Ishikawa (cell line): Measurements from ENCODE around the gene LPP.

ENCODE experiments used
- CREB1 ChIP-seq: IDR thresholded peaks from 2 replicates; pipeline ENCODE4 v1.6.1; 2012; ENCODE audit warnings: low read depth
- EGR1 ChIP-seq: IDR thresholded peaks from 2 replicates; pipeline ENCODE4 v1.6.1; 2012
- EP300 ChIP-seq: IDR thresholded peaks from 2 replicates; pipeline ENCODE4 v1.6.1; 2012; ENCODE audit warnings: borderline replicate concordance
- FOXM1 ChIP-seq: IDR thresholded peaks from 2 replicates; pipeline ENCODE4 v1.6.1; 2012; ENCODE audit warnings: low read depth, borderline replicate concordance
- RAD21 ChIP-seq: IDR thresholded peaks from 2 replicates; pipeline ENCODE4 v1.6.1; 2012; ENCODE audit warnings: low read depth
- TAF1 ChIP-seq: IDR thresholded peaks from 2 replicates; pipeline ENCODE4 v1.6.1; 2012; ENCODE audit warnings: low read depth, mild to moderate bottlenecking
- TCF12 ChIP-seq: IDR thresholded peaks from 2 replicates; pipeline ENCODE4 v1.6.1; 2012; ENCODE audit warnings: low read depth
- TEAD4 ChIP-seq: IDR thresholded peaks from 2 replicates; pipeline ENCODE4 v1.6.1; 2012
- TF ChIP-seq, protein P1 (sequence below): IDR thresholded peaks from 2 replicates; pipeline ENCODE4 v1.6.1; 2012; ENCODE audit warnings: low read depth, mild to moderate bottlenecking

DNA sequence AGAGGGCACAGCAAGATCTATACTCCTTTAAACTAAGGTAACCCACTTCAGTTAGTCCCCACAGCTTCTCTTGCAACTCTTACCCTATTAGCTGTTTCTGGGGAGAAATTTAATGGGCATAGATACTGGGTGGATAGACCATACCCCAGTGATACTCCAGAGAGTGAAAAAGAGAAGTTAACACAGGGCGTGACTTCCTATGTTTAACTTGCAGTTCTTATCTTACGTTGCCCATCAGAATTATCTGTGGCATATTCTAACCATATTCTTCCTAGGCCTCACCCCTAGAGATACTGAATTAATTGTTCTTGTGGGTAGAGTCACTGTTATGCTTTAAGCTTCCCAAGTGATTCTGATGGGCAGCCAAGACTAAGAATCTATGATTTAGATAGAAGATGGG, 532.4 kb downstream of the LPP start:
- no peak for TF ChIP-seq RAD21
- TF ChIP-seq, protein P1, sequence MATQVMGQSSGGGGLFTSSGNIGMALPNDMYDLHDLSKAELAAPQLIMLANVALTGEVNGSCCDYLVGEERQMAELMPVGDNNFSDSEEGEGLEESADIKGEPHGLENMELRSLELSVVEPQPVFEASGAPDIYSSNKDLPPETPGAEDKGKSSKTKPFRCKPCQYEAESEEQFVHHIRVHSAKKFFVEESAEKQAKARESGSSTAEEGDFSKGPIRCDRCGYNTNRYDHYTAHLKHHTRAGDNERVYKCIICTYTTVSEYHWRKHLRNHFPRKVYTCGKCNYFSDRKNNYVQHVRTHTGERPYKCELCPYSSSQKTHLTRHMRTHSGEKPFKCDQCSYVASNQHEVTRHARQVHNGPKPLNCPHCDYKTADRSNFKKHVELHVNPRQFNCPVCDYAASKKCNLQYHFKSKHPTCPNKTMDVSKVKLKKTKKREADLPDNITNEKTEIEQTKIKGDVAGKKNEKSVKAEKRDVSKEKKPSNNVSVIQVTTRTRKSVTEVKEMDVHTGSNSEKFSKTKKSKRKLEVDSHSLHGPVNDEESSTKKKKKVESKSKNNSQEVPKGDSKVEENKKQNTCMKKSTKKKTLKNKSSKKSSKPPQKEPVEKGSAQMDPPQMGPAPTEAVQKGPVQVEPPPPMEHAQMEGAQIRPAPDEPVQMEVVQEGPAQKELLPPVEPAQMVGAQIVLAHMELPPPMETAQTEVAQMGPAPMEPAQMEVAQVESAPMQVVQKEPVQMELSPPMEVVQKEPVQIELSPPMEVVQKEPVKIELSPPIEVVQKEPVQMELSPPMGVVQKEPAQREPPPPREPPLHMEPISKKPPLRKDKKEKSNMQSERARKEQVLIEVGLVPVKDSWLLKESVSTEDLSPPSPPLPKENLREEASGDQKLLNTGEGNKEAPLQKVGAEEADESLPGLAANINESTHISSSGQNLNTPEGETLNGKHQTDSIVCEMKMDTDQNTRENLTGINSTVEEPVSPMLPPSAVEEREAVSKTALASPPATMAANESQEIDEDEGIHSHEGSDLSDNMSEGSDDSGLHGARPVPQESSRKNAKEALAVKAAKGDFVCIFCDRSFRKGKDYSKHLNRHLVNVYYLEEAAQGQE = no peak
- no peak for TF ChIP-seq EGR1
- TF ChIP-seq EP300 = no peak
- no peak for TF ChIP-seq TEAD4
- TF ChIP-seq FOXM1 = no peak
- TF ChIP-seq TAF1 = no peak
- TF ChIP-seq TCF12 = no peak
- no peak for TF ChIP-seq CREB1
